Smooth muscle cell (in vitro differentiated cells): Measurements from ENCODE around the gene PDX1. TPM values are rescaled to one million over a fixed set of nuclear protein-coding genes. Genes with fewer than 3 reads are reported as not detected.

Experiments
- DNase-seq: peaks from one replicate; lab custom pipeline; 2025; ENCODE audit not compliant: unreplicated experiment; lab: John Stamatoyannopoulos, UW
- H2AFZ ChIP-seq: fragments of 200-600 bp; sonication (generic); 2 replicates; pipeline ENCODE4 v1.6.0; 2016; ENCODE audit warnings: antibody characterized with exemption, low read depth, mild to moderate bottlenecking
- H3F3A ChIP-seq: fragments of 200-600 bp; sonication (generic); 2 replicates; pipeline ENCODE4 v1.6.0; 2017; ENCODE audit warnings: antibody characterized with exemption, low read depth
- H3K27ac ChIP-seq: fragments of 200-600 bp; sonication (generic); 2 replicates; pipeline ENCODE4 v1.5.1; 2016; ENCODE audit warnings: low read depth, mild to moderate bottlenecking
- H3K27me3 ChIP-seq: fragments of 200-600 bp; sonication (generic); 2 replicates; pipeline ENCODE4 v1.6.1; 2016; ENCODE audit warnings: low read depth, mild to moderate bottlenecking
- H3K36me3 ChIP-seq: fragments of 200-600 bp; sonication (generic); 2 replicates; pipeline ENCODE4 v1.5.1; 2016; ENCODE audit warnings: low read depth
- H3K4me1 ChIP-seq: fragments of 200-600 bp; sonication (generic); 2 replicates; pipeline ENCODE4 v1.5.1; 2016; ENCODE audit warnings: low read depth
- H3K4me2 ChIP-seq: fragments of 200-600 bp; sonication (generic); 2 replicates; pipeline ENCODE4 v1.6.0; 2016; ENCODE audit warnings: mild to moderate bottlenecking
- H3K4me3 ChIP-seq: fragments of 200-600 bp; sonication (generic); 2 replicates; pipeline ENCODE4 v1.5.1; 2016; ENCODE audit warnings: mild to moderate bottlenecking
- H3K79me2 ChIP-seq: fragments of 200-600 bp; sonication (generic); 2 replicates; pipeline ENCODE4 v1.6.0; 2016; ENCODE audit warnings: low read depth, mild to moderate bottlenecking
- H3K9ac ChIP-seq: fragments of 200-600 bp; sonication (generic); 2 replicates; pipeline ENCODE4 v1.6.0; 2016; ENCODE audit warnings: low read depth
- H3K9me3 ChIP-seq: fragments of 200-600 bp; sonication (generic); replicated peaks from 2 replicates; pipeline ENCODE4 v1.5.1; 2016; ENCODE audit warnings: low read depth
- H4K20me1 ChIP-seq: fragments of 200-600 bp; sonication (generic); 2 replicates; pipeline ENCODE4 v1.6.0; 2016; ENCODE audit warnings: low read depth
- WGBS: methylation state at CpG from one replicate; pipeline ENCODE4 v1.1.7; 2016; ENCODE audit warnings: low lambda C conversion rate; 5-methylcytosine and 5-hydroxymethylcytosine counted together
- polyA plus RNA-seq: library from polyadenylated mRNA; unstranded; fragments of >200 nt; fragmentation: Nextera tagmentation; extraction: Ambion mirVana; gene quantifications from 2 replicates; pipeline ENCODE4 v1.2.1, GENCODE V29; 2016
- total RNA-seq: library from RNA; depleted of rRNA; stranded (reverse); fragments of >200 nt; gene quantifications from 2 replicates; pipeline ENCODE4 v1.2.3, GENCODE V29; 2014
- TF ChIP-seq, protein P1 (sequence below): fragments of 200-600 bp; sonication (generic); IDR thresholded peaks from 2 replicates; pipeline ENCODE4 v1.5.1; 2017; ENCODE audit warnings: borderline replicate concordance, mild to moderate bottlenecking, antibody characterized with exemption; ENCODE audit not compliant: insufficient read depth, poor library complexity, severe bottlenecking

The PDX1 gene
- total and polyA plus RNA-seq, 2 experiments from 2014 or later, result not detected

DNA sequence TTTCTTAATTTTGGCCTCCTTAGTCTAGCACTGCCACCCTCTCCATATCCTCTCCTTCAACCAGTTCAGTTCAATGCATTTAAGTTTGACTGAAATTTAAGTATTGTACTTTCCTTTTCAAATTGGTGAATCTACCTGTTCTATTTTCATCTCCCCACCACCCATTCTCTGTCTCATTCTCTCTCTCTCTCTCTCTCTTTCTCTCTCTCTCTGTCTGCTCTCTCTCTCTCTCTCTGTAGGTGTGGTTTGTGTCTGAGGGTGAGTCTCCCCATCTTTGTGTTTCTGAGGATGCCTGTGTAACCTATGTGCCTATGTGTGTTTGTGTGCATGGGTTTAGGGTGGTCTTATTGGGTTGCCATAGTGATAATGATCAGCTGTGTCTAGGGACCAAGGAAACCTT, 10.1 kb downstream of the PDX1 start:
- Histone ChIP-seq H4K20me1 (no peaks in the 10 kb centered on the region), H3K9me3 (no peaks in the 10 kb centered on the region), H3K36me3 (no peaks in the 10 kb centered on the region), H3K4me1 (no peaks in the 10 kb centered on the region), H3K9ac (no peak overlapping the region), H3K27me3 (peaks cover 92% of the 10 kb centered on the region), H3K4me2 (no peak overlapping the region), H3F3A (no peaks in the 10 kb centered on the region), H2AFZ (no peak overlapping the region), H3K4me3 (no peak overlapping the region), H3K79me2 (no peaks in the 10 kb centered on the region), H3K27ac (no peak overlapping the region)
- DNase-seq, result no peak
- TF ChIP-seq, protein P1, sequence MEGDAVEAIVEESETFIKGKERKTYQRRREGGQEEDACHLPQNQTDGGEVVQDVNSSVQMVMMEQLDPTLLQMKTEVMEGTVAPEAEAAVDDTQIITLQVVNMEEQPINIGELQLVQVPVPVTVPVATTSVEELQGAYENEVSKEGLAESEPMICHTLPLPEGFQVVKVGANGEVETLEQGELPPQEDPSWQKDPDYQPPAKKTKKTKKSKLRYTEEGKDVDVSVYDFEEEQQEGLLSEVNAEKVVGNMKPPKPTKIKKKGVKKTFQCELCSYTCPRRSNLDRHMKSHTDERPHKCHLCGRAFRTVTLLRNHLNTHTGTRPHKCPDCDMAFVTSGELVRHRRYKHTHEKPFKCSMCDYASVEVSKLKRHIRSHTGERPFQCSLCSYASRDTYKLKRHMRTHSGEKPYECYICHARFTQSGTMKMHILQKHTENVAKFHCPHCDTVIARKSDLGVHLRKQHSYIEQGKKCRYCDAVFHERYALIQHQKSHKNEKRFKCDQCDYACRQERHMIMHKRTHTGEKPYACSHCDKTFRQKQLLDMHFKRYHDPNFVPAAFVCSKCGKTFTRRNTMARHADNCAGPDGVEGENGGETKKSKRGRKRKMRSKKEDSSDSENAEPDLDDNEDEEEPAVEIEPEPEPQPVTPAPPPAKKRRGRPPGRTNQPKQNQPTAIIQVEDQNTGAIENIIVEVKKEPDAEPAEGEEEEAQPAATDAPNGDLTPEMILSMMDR, result no peak

DNA sequence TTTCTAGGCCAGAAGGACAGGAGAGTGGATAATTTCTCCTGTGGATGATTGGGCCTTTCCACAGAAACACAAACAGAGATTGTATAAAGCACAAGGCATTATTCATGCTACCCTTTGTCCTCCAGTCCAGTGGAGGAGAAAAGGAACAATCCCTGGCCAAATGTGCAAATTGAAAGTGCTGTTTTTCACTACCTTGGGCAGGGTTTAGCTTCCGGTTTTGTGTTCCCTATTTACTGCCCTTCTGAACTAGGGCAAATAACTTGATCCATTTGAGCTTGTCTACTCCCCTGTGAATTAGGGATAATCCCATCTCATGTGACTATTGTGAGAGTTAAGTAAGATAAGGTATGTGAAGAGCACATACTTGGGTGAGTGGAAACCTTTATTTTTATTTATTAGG, 13.3 kb downstream of the PDX1 start:
- Histone ChIP-seq H3K4me3 (no peak overlapping the region), H3K4me2 (no peak overlapping the region), H3K4me1 (no peaks in the 10 kb centered on the region), H3K27me3 (peaks cover 60% of the 10 kb centered on the region), H3K9ac (no peak overlapping the region), H3K36me3 (no peaks in the 10 kb centered on the region), H3K27ac (no peak overlapping the region), H3K9me3 (no peaks in the 10 kb centered on the region), H4K20me1 (no peaks in the 10 kb centered on the region), H3K79me2 (no peaks in the 10 kb centered on the region), H3F3A (no peaks in the 10 kb centered on the region), H2AFZ (no peak overlapping the region)
- DNase-seq, result no peak
- TF ChIP-seq, protein P1, result no peak
- WGBS, result 83% methylated on average over 1 of the region's 1 CpG

DNA sequence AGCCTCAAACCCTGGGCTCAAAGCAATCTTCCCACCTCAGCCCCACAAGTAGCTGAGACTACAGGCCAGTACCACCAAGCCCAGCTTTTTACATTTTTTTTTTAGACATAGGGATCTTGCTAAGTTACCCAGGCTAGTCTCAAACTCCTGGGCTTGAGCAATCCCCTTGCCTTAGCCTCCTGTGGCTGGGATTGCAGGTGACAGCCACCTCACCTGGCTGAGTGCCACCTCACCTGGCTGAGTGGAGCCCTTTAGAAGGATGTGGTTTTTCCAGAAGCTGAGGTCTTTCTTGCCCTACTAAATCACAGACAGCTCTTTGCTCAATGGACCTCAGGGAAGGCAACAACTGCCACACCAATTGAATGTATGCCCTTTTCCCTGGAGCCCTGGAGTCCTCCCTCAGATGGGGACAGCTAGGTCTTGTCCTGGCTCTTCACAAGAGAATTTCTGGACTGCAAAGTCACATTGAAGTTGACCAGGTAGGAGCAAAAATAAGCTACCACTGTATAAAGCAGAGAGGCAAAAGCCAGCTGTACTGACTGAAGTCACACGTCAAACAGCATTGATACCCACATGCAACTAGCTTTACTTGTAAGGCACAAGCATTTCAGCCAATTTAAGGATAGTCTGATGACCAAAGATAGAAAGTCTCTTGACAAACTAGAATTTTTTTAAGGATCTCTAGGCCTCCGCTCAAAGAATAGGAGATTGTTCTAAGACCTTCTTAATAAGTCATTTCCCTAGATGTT, 14.0 kb downstream of the PDX1 start:
- Histone ChIP-seq H3K4me2 (no peak overlapping the region), H3K9ac (no peak overlapping the region), H3K27me3 (peaks cover 53% of the 10 kb centered on the region), H3F3A (no peaks in the 10 kb centered on the region), H2AFZ (no peak overlapping the region), H4K20me1 (no peaks in the 10 kb centered on the region), H3K9me3 (no peaks in the 10 kb centered on the region), H3K79me2 (no peaks in the 10 kb centered on the region), H3K4me3 (no peak overlapping the region), H3K4me1 (no peaks in the 10 kb centered on the region), H3K36me3 (no peaks in the 10 kb centered on the region), H3K27ac (no peak overlapping the region)
- TF ChIP-seq, protein P1, result no peak
- no peak for DNase-seq
- 65% methylated on average over 2 of the region's 2 CpGs for WGBS

DNA sequence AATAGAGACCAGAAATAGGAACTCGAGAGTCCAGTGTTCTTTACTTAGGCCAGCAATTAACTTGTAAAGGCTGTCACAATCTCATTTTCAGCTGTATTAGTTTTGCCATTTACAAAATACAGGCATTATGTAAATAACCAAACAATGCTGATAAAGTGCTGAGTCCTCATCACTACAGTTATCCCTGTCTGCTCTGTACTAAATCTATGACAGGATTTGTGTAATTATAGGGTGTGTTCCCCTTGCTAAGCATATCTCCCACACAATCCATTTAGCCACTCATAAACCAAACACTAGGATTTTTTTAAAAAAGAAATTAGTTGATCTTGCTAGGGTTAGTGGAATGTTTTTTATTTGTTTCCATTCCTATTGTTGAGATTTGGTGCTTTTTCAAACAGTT, 23.2 kb downstream of the PDX1 start:
- Histone ChIP-seq H3K9ac (no peak overlapping the region), H3K4me2 (no peak overlapping the region), H3F3A (no peaks in the 10 kb centered on the region), H3K9me3 (no peaks in the 10 kb centered on the region), H3K27ac (no peak overlapping the region), H3K79me2 (no peaks in the 10 kb centered on the region), H4K20me1 (no peaks in the 10 kb centered on the region), H3K27me3 (peaks cover 31% of the 10 kb centered on the region), H3K4me3 (no peak overlapping the region), H2AFZ (no peak overlapping the region), H3K4me1 (no peaks in the 10 kb centered on the region), H3K36me3 (no peaks in the 10 kb centered on the region)
- DNase-seq, result no peak
- WGBS, result 79% methylated on average over 1 of the region's 1 CpG
- TF ChIP-seq, protein P1, result no peak
